Measurements from ENCODE around the gene ABCB6.

The ABCB6 gene

DNA sequence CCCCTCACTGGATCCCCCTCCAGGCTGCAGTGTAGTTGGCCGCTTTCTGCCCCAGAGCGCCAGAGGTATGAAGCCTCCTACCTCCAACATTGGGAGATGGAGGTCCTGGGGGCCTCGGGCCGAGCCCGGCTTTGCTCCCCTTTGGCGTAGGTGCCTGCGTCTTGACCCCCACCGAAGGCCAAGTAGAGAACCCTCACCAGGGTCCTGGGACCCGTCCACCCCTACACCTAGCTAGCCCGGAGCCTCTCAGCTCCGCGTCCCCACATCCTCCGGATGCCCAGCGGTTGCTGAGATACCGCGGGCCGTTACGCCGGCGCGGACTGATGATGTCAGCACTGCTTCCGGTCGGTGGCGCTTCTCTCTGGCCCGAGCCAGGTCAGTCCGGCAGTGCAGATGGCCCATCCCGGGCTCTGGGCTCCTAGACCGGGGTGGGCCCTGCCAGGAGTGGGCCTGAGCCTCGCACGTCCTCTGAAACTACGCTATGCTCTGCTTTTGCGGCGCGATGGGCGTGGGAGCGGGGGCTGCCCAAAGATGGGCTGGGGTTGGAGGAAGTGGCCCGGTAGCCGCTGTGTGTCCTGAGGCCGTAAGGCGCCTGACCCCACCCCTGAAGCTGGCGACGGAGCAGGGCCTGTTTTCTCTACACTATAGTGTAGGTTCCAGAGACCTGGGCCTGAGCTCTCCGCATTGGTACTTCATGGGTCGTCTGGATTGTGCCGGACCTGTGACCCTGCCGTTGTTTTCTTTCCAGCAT, 26.6 kb upstream of the ABCB6 start, which contains the start of the genes GLB1L and STK16:
GLB1L (minus strand) TSS at position 297 of the 751 bp plus-strand sequence. CDS start 1,871 bp downstream, outside the sequence.
STK16 (plus strand) TSS at position 332 of the 751 bp plus-strand sequence. CDS start 521 bp downstream, outside the sequence.
- DNase-seq (ENCODE audit: low read depth): peak; percentile 86

DNA sequence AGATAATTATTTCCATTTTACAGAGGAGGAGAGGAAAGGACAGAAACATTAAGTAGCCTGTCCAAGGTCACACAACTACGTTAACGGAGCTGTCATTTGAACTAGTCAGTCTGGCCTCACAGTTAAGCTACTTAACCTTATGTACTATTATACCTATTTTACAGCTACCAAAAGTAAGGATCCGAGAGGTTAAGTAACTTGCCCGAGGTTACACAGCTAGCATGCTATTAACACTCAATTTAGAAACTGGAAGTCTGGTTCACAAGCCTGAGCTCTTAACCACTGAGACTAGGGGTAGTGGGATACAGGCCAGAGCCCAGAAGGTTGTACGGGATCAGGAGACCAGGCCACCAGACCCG, 26.0 kb upstream of the ABCB6 start:
- DNase-seq (ENCODE audit: low read depth): no peak

DNA sequence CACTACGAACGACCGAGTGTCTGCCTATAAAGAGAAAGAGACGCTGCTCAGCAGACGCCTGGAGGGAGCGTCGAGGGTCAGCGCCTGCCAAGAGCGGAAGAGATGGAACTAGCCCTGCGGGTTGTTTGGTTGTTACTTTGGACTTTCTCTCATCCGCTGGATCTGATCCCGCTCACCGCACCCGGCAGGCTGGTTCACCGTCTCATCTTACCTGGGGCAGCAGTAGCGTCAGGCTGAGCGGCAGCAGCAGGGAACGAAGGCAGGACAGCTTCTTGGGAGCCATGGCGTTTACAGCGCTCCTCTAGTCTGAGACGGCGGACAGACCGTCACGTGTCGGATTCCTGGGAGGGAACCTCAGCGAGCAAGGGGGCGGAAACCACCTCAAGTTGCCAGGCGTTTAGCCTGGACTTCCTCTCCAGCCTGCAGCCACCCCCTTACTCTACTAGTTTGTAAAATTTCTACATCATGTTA, 24.6 kb upstream of the ABCB6 start:
- no peak for DNase-seq (ENCODE audit: low read depth)

DNA sequence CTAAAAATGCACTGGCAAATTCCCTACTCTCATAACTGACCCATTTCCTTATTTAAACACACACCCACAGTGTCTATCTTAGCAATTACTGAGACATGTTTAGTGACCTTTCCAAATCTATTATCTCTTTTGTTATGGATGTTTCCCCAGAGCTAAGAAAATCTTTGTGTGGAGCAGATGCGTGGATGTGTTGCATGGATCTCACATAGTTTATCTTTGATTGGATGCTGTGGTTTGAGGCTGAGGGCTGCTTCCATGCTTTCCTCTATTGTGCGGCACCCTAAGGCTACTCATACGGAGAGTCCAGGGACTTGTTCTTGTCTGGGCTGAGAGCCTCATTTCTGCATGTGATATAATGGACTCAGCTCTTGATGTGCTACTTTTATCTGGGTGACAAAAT, 15.6 kb upstream of the ABCB6 start:
- no peak for DNase-seq (ENCODE audit: low read depth)

DNA sequence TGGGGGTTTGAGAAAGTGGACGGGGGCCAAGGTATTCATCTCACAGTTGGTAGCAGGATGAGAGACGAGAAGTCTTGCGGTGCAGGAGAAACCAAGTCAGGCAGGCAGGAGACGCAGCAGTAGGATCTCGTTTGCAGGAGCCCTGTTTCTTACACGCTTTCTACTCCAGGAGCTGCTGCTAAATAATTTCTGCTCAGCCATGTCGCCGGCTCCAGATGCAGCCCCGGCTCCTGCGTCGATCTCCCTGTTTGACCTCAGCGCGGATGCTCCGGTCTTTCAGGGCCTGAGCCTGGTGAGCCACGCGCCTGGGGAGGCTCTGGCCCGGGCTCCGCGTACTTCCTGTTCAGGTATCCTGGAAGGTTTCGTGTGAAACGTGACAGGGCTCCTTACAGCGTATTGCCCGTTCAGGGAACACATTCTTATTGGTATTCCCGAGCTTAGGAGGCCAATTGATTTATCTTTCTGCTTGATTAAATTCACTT, 11.3 kb upstream of the ABCB6 start:
- DNase-seq (ENCODE audit: low read depth): no peak

DNA sequence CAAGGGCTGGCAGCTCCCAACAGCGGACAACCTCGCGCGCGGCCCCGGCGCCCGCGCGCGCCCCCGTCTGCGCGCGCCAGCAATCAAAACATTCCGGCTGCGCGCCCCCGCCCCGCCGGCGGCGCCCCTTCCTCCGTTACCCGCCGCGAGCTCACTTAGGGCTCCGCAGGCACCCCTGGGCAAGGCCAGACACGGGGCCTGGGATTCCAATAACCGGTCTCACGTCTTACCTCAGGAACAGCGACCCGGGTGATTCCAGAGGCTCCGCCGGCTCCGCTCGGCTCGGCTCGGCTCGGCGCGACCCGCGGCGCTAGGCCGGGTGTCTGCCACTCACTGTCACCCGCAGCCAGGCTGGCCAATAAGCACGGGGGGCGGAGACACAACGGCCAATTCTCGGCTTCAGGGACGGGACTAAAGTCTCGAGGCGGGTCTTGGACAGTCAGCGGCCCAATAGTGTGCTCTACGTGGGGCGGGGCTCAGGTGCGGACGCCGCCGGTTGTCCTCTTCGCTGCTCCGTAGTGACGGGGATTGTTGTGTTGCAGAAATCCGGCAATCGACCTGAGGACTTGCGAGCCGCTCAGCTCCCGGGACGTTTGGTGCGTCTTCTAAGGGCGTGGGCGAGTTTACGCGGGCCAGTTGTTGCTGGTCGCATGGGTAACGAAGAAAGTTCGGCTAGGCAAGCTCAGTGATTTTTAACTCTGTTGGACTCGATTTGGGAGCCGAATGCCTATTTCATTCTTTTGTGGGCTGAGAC, 10.7 kb upstream of the ABCB6 start, which contains the start of the genes ANKZF1 and ATG9A:
ANKZF1 (plus strand) TSS at position 502 of the 754 bp plus-strand sequence. CDS start 452 bp downstream, outside the sequence.
ATG9A (minus strand) TSS at position 332 of the 754 bp plus-strand sequence. CDS start 1,612 bp downstream, outside the sequence.
- DNase-seq (ENCODE audit: low read depth): peak; percentile 96

DNA sequence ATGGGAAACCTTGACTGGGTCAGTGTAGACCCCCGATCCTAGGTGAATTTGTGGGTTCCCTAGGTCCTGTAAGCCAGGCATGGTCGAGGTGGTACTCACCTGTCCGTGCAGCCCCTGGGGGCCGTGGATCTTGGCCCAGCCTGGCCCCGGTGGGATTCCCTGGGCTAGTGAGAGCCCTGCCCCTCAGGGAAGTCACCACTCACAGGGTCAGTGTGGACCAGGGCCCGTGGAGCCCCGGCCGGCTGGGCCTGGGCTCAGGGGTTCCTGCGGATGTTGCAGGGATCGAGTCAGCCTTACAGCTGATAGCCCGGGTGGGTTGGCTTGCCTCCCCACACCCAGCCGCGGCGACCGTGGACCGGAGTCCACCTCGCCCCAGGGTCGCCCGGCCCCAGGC, 10.2 kb upstream of the ABCB6 start:
- no peak for DNase-seq (ENCODE audit: low read depth)

DNA sequence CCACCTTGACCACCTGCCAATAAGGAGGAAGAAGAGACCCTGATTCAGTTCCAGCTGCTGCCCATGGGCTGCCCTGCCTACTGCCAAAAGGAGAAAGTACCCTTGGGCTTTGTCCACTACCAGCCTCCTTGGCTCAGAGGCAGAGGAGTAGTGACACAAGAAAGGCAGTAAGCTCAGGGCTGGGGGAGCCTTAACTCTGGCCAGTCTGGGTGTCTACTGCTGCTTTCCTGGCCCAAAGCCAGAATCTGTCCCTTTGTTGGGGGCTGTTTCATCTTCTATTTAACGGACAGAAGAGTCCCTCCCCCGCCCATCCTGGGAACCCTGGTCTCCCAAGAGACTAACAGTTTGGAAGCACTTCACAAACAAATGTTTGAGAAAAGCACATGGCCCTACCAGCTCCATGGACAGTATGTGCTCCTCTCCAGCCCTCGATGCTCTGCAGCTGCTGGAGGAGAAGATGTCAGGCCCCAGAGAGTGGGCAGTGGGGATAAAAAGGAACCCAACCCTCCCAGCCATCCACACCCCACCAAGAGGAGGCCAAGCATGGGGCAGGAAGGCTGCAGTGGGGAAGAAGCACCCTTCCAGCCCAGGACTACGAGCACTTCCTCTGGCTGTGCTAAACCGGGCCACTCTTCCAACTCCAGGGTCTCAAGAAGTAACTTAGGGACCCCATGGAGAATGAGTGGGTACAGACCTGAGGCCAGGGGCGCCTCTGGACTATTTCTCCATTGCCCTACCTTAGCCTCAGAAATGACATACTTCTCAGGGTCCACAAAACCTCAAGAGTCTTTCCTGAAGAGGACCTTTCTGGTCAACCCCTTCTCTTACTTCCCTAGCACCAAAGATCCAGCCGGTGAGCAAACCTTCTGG, 9.5 kb upstream of the ABCB6 start:
- DNase-seq (ENCODE audit: low read depth): no peak

DNA sequence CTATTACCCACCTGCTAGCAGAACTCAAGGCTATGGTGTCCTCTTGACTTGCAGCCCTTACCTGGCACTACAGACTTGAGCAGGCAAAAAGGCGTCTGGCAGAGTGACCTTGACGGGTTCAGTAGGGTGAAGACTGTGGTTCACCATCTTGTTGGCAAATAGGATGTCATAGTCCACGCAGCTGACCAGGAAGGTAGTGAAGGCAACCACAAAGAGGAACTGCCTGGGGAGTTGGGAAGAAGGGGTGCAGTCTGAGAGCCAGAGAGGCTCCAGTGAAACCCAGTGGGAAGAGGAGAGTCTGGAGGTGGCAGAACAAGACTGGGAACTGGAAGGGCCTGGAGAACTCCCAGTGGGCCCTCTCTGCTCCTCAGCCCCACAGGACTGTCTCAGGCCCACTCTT, 6.6 kb upstream of the ABCB6 start:
- no peak for DNase-seq (ENCODE audit: low read depth)

DNA sequence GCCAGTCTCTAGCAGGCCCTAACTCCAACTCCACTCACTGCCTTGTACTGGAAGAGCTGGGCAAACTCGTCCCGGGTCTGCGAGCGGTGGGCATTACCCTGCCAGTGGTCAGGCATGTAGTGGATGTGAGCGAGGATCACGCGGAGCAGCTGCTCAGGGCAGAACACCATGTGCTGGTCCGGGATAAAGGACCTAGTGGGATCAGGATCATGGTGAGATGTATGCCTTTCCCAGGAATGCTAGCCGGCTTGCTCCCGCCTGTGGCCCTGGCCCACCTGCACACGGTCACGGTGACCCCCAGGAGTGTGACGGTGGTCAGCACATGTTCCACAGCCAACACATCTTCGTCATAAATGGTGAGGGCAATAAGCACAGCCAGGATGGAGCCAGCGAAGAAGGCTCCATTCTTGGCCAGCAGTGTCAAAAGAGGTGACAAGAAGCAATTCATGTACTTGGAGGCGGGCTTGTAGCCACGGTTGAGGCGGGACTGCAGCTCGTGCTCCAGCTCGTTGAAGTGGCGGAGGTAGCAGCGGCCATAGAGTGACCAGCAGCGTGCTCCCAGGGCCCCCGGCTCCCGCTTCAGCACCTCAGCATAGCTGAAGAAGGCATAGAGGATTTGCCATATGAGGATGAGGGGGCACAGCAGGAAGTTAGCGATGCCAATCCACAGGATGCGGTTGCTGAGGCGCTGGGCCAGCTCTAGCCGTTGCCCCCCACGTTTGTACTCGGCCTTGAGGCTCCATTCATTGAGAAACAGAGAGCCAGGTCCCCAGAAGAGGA, 5.3 kb upstream of the ABCB6 start:
- no peak for DNase-seq (ENCODE audit: low read depth)

DNA sequence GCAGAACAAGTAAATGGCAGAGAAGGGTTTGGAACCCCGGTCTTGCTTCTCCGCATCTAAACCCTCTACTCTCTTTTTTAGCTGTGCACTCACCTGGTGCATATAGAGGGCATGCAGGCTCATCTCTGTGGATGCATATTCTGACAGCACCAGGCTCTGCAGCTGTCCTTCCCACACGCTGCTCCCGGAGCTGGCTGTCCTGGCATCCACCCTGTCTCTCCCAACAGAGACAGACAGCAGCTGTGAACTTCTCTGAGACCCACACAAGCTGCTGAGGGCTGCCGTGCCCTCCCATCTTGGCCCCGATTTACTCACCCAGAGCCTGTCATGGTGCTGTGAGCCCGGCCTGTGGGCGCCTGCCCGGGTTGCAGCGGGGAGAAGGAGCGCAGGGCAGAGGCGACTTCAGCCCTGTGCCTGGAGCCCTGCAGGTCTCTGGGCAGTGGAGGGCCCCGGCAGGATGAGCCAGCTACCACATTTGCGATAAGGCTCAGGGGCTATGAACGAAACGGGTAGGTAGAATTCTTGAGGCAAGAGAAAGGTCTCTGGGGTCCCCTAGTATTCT, 3.3 kb upstream of the ABCB6 start:
- DNase-seq (ENCODE audit: low read depth): no peak

DNA sequence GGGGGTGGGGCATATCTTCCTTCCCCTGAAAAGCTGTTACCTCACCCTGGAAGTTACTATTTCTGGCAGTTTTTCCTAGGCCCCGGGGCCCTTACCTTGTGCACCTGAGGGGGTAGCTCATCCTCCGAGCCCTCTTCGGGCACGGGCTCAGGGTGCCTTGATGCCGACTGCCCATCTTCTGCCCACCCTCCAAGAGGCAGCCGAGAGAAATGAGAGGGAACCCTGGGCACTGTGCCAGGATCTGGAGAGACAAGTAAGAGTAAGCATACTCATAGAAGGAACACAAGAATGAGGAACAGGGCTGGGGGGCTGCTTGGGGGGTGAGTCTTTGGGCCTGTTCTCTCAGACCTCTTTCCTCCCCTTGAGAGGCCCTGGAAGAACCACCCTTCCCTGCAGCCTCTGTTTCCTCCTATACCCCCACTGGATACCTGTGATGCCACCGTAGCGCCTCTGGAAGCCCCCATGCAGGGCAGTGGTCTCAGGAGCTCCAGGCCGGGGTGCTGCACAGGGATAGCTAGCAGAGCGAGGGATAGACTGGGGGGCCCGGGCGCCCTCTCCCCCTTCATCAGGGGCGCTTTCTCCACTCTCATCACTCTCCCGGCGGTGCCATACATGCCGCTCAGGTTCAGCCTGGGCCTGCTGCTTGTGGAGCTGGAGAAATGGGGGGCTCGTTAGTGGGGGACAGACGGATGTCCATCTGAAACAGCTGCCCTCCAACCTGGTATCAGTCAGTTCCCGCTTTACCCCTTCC, 2.1 kb upstream of the ABCB6 start:
- DNase-seq (ENCODE audit: low read depth): no peak

DNA sequence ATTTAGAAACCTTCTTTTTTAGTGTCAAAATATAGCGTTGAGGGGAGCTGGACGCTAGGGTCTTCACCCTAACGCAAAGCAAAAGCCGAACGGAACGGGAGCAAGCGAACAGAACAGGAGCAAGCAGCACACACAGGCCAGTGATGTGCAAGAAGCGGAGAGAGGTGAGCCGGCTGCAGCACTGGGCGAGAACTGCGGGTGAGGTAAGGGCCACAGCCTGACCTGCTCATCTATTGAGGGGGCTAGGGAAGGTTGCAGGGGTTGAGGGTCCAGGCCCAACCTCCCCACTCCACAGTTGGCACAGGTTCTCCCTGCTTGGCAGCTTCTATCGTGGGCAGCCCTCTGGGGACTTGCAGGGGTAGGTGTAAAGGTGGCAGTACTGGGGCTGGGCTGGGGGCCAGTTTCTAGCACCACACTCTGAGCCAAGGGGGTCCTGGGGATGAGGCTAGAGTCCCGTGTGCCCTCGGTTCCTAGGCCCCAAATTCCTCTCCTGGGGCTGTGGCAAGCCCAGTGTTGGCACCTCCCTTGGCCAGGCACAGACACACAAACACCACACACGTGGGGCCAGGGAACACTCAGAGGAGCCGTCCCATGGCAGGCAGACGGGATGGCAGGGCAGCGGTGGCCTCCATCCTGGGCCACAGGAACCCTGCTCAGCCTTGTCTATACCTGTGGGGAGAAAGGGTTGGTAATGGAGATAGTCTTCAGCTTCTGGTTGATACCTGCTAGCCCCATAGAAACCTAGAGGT, 1.2 kb upstream of the ABCB6 start:
- DNase-seq (ENCODE audit: low read depth): no peak

DNA sequence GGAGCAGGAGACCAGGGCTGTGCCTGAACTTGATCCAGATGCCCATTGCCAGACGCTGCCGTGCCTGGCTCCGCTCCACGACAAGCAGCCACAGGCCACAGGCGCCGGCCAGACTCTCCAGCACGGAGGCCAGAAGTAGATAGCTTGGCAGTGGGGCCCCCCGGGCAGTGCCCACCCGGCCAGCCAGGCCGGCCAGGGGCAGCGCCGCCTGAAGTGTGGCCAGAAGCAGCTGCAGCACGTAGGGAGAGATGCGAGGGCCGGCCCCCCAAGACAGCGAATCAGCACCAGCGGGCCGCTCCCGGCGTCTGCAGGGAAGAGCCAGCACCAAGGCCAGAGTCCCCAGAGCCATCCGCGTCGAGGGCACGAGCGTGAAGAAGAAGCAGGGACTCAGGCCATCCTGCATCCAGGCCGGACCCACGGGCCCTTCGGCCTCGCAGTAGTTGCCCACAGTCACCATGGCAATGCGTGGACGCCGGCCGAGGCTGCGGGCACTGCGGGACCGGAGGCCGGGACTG, 484 bp downstream of the ABCB6 start:
- DNase-seq (ENCODE audit: low read depth): no peak

DNA sequence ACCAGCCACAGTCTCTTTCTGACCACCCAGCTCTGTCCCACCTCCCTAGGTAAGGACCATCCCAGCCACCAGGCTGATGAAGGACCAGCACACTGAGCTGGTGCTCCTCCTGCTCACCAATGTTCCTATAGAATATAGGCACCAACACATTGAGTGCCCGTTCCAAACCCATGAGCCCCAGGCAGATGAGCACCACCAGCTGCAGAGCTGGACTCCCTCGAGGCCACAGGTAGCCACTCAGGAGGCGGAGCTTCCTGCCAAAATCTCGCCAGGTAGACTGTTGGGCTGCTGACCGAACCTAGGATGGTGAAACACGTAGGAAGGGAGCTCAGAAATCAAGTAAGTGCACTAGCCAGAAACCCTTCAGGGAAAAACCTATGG, 2.2 kb downstream of the ABCB6 start:
- DNase-seq (ENCODE audit: low read depth): no peak

DNA sequence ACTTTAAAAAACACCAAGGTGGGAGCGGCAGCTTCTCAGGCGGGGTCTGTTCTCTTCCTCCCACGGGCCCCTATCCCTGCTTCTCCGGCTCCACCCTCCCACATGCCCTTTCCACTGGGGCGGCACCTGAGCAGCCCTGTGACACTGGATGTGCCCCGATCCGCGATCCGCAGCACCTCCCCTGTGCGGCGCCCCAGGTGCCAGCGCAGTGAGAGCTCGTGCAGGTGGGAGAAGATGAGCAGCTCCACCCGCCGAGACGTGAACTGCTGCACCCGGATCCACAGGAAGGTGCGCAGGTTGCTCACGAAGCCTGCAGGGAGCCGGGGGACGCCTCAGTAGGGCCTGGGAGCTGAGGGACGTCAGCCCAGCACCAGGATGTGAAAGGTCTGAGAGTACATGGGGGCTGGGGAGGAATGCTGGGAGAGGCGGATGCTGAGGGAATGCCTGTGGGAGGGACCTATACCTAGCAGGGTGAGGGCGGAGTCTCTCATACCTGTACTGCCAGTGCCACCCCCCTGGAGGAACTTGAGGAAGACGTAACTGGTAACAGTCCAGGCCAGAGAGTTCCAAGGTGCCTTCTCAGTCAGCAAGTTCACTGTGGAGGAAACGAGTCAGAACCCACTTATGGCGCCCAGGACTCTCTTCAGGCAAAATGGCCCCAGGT, 2.8 kb downstream of the ABCB6 start:
- no peak for DNase-seq (ENCODE audit: low read depth)

DNA sequence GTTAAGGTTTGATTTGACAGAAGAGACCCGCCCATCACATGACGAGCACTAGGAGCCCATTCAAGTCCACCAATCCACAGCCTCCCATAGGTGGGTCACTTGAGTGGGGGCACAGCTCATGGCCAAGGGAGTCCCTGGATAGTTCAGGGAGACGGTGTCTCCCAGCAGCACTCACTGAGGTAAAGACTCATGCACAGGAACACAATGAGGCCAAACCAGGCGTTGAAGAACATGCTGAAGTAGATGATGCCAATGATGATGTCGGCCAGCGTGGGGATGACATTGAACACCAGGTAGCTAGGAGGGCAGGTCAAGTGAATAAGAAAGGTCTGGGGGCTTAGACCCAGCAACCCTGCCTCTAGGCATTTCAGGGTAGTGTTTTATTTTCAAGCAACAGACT, 4.0 kb downstream of the ABCB6 start:
- no peak for DNase-seq (ENCODE audit: low read depth)

DNA sequence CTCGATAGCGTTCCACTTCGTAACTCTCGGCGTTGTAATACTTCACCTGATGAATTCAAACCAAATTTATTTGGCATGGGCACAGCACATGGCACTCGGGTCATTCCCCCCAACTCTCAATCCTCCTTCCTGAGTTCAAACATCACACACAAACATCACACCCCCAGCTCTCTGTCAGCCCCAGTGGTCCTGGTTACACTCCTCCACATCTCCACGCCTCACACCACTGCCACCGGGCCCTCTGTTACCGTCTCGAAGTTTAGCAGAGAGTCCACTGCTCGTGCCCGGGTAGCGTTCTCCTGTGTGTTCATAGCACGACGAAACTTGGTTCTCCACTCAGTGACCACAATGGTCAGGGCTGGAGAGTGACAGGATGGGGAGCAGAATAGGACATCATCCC, 4.6 kb downstream of the ABCB6 start:
- DNase-seq (ENCODE audit: low read depth): no peak

All from stimulated activated CD8-positive, alpha-beta memory T cell treated with anti-CD3 and anti-CD28 coated beads, Interleukin-7, amount 100 ng/mL, for 24 hours (primary cell).